Stimulated activated CD4-positive, alpha-beta T cell treated with anti-CD3 and anti-CD28 coated beads, Interleukin-4, amount 100 ng/mL, for 1 hour (primary cell): ENCODE data around the gene CCZ1.
A peak's percentile ranks its signal among the peaks of the same experiment; 100 is the strongest.
"Not testable (repeated sequence)": the region's sequence is repeated elsewhere in the genome, so short reads cannot be mapped to it uniquely, and the experiment has no call there.

Experiments used
- DNase-seq: peaks from one replicate; pipeline ENCODE4 v3.0.0-alpha.2; 2020

Gene CCZ1

DNA sequence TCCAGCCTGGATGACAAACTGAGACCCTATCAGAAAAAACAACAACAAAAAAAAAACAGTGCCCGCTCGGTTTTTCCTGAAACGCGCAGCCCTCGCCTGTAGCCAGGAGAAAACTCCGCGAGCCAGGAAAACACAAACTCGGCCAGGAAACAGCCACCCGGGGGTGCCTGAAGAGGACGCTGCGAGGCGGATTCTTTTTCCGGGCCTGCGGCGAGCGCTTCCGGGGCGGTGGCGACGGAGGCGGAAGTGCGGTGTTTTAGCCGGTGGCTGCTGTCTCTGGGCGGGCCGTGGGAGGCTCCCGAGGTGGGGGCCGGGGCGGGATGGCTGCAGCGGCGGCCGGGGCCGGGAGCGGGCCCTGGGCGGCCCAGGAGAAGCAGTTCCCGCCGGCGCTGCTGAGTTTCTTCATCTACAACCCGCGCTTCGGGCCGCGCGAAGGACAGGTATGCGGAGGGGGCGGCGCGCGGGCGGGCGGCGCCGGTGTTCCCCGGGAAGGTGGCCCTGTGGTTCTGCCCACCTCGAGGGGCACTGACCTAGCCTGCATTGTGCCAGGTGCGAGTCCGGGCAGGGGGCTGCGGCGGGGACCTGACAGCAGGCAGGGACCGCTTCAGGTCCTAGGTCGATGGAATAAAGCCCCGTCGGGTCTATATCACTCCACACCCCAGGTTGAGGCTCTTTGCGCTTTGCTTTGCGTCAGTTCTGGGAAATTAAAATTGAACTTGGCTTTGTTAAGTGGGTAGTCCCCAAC is at the start of gene CCZ1:
Gene CCZ1, plus strand, starts transcription at position 254 of the 745 bp plus-strand sequence. Its CDS starts 67 bp downstream, at position 321.
- peak; percentile 81 for DNase-seq

DNA sequence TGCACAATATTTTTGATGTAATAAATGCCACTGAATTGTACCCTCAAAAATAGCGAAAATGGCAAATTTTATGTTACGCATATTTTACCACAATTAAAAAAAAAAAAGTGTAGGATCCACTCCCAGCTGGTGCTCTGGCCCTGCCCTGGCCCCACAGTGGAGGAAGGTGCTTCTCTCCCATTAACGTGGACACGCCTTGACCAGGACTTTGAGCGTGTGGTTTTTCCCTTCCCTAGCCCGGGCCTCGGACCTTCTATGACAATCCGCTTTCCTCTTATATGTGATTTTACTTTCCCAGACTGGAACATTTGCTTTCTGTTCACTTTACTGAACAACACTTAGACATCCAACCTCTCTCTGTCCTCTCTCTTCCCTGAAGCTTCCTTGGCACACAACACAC is 47.6 kb upstream of the CCZ1 start:
- DNase-seq, result no peak

DNA sequence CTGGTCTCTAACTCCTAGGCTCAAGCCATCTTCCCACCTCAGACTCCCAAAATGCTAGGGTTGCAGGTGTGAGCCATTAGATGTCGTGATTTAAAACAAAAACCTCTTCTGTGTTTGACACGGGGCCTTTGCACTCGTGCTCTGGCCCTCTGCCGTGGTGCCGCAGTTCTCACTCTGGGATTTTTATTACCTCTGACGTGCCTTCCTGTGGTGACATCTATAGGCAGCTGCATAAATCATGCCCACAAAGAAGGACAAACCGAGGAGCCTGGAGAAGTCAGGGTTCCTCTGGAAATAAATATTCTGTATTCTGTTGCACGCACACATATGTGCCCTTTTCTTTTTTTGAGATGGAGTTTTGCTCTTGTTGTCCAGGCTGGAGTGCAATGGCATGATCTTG is 43.8 kb upstream of the CCZ1 start:
- no peak for DNase-seq

DNA sequence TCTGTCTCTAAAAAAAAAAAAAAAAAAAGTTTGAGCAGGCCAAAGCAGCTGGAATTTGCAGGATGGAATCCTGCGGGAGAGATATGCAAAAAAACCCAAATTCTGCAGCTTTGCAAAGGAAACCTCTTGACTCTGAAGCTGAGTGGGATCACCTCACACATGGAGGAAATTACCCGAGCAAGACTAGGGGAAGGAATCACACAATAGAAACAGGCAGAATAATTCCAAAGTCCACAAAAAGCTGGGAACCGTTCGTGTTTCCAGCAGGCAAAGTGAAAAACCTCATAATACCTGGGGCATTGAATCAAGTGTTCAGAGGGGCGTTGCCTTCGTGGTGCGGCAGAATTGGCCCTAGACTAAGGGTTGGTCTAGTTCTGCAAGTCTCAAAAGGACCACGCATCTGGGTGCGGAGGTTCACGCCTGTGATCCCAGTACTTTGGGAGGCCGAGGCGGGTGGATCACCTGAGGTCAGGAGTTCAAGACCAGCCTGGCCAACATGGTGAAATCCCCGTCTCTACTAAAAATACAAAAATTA is 41.4 kb upstream of the CCZ1 start:
- not testable (repeated sequence) for DNase-seq

DNA sequence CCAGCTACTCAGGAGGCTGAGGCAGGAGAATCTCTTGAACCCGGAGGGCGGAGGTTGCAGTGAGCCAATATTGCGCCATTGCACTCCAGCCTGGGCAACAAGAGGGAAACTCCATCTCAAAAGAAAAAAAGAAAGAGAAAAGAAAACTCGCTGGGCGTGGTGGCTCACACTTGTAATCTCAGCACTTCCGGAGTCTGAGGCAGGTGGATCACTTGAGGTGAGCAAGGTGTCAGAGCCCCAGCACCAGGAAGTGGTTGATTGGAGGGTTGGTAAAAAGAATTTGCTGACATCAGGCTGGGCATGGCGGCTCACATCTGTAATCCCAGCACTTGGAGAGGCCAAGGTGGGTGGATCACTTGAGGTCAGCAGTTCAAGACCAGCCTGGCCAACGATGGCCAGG is 40.0 kb upstream of the CCZ1 start:
- DNase-seq, result peak; percentile 11

DNA sequence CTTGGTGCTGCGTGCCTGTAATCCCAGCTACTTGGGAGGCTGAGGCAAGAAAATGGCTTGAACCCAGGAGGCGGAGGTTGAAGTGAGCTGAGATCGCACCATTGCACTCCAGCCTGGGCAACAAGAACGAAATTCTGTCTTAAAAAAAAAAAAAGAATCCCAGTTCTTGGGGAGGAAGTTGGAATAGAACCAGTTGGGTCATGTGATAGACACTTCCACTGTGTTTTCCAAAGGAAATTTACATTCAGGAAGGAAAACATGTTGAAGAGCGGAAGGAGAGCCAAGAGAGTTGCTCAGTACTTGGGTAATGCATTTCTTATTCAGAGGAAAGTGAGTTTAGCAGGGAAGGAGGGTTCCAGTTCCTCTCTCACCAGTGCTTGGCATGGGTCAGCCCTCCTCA is 37.3 kb upstream of the CCZ1 start:
- not testable (repeated sequence) for DNase-seq

DNA sequence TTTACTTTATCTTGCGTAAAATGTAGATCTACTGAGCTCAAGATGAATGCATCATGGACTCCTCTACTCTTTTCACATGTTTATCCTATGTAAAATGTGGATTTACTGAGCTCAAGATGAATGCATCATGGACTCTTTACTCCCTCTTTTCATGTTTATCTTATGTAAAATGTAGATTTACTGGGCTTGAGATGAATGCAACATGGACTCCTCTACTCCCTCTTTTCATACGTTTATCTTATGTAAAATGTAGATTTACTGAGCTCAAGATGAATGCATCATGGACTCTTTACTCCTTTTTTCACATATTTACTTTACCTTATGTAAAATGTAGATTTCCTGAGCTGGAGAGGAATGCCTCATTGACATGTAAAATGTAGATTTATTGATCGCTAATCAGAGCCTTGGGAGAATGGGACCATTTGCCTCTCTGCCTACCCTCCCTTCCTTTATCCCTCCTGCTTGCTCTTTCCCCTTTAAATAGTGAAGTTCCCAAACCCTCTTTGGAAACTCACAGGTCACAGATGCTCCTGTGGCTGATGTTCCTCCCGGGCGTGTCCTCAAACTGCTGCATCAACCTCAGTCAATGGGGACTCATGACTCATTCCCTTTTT is 35.7 kb upstream of the CCZ1 start:
- DNase-seq, result not testable (repeated sequence)

DNA sequence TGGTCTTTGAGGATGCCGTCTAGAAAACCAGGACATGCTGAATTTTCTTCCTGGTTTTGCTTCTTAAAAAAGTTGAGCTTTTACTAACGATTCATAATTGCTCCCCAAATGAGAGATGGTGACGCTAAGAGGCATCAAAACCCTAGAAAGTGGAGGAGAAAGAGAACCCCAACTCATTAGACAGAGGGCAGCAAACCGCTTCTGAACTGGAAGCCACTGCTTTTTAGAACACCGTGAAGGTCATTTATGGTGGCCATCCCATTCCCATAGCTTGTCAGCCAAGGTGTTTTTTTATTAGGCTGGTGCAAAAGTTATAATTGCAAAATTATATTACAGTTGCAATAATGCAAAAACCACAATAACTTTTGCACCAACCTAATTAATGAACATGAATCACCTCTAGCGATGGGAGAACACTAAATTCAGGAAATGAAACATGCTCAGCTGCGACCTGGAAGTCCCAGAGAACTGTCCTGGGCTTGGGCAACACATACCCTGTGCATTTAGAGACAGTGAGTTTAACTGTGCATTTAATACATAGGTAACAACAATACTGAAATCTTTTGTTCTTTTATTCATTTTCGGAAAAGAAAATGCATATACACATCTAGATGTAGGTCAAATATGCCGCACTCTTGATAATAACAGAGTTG is 33.1 kb upstream of the CCZ1 start:
- not testable (repeated sequence) for DNase-seq

DNA sequence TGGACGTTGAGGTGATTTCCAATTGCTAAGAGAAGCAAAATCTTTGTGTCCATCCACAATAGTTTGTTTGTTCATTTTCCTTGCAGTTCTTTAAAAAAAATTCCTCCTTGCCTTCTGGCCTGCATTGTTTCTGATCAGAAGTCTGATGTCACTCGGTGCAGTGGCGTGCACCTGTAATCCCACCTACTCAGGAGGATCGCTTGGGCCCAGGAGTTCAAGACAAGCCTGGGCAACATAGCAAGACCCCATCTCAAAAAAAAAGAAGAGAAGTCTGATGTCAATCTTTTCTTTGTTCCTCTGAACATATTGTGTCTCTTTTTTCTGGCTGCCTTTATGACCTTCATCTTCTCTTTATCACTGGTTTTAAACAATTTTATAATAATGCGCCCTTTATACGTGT is 31.5 kb upstream of the CCZ1 start:
- DNase-seq, result no peak

DNA sequence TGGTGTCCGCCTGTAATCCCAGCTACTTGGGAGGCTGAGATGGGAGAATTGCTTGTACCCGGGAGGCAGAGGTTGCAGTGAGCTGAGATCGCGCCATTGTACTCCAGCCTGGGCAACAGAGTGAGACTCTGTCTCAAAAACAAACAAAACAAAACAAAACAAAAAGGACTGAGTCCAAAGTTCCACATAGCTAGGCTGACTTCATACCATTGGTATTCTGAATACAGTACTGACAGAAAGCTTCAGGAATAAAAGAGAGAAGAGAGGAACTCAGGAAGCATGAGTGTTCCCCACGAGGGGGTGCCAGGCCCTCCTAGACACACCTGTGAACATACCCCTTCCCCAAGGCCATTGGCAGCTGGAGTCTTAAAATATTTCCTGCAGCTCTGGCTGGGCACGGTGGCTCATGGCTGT is 29.6 kb upstream of the CCZ1 start:
- DNase-seq, result not testable (repeated sequence)

DNA sequence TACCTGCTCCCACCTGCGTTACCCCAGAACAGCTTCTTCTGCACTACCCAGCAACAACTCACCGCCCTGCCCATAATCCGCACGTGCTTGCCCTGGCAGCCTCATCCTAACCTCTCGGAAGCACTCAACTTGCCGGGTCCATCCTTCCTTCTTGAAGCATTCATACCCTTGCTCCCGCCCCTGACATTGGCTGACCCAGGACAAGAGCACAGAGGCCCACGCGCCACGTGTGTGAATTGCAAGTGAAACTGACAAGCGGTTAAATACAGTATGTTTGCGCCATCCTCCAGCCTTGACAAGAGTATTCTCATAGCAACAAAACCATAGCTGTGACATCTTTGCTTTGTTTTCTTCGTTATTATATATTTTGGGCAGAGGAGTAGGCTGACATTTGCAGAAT is 28.8 kb upstream of the CCZ1 start:
- no peak for DNase-seq

DNA sequence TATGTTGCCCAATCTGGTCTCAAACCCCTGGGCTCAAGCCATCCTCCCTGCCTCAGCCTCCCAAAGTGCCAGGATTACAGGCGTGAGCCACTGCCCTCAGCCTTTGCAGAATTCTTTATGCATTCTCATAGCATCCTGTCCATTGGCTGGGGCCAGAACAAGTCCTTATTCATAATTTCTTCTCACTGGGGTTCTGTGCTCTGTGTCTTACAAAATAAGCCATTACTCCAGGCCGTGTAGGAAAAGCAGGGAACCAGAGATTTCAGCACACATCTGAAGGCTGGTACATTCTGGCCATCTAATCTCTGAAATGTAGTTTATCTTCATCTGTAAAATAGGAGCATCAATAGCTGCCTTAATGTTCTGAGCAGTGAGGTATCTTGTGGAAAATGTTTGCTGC is 28.2 kb upstream of the CCZ1 start:
- DNase-seq, result no peak

DNA sequence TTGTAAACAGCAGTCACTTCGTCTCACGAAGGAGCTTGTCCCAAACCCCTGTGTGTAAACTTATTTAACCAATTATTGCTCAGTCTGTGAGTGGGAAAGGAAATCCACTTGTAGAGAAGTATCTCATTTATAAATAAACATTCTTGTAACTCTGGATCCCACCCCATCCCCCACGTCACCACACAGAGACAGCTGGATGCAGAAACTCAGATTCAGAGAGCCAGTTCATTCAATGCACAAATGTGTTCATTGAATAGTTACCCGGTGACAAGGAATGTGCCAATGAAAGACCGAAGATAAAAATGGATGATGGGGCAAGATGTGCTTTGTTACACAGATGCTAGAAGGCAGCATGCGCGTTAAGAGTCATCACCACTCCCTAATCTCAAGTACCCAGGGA is 26.2 kb upstream of the CCZ1 start:
- no peak for DNase-seq

DNA sequence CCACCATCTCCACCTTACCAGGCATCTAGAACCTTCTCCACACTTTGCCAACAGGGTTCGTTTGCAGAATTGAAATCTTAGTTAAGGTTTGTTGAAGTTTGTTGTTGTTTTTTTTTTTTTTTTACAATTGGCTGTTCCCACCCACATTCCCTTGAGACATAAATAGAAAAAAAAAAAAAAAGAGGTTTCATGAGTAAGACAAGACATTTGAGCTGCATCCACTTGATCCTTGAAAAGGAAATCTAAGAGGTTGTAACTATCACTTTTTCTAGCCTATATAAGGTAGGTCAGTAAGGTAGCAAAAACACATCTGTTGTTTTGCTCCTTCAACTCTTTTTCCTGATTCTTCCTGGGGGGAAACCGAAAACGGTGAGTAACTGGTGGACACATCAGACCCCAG is 18.9 kb upstream of the CCZ1 start:
- not testable (repeated sequence) for DNase-seq

DNA sequence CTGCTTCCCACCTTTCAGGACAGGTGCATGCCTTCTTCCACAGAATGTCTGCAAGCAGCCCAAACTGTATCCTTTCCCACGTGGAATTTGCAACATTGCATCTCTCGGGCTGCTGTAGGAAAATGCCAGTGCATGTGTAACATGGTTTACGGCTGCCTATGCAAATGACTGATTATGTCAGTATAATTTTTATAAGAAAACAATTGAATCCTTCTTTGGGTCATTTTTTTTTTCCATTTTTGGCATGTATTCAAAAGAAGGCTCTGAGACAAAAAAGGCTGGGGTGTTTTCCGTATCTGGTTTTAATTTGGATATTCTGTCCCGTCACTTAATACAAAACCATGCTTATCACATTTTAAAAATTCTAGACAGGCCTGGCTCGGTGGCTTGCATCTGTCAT is 18.4 kb upstream of the CCZ1 start:
- not testable (repeated sequence) for DNase-seq

DNA sequence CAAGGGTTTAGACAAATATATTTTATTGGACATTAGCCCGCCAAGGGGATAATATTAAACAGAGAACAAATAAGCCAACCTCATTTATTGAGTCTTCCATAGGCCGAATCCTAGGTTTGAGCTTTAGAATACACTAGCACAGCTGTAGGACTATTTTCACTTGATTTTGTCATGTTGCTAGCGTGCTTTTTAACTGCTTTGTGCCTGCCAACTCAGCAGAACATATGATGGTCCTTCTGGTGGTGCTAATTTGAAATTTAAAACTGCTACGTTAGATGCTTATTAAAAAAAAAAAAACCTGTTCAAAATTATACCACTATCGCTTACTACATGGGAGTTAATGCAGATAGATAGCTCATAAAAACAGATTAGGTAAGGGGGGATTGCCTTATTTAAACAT is 14.1 kb upstream of the CCZ1 start:
- DNase-seq, result not testable (repeated sequence)

DNA sequence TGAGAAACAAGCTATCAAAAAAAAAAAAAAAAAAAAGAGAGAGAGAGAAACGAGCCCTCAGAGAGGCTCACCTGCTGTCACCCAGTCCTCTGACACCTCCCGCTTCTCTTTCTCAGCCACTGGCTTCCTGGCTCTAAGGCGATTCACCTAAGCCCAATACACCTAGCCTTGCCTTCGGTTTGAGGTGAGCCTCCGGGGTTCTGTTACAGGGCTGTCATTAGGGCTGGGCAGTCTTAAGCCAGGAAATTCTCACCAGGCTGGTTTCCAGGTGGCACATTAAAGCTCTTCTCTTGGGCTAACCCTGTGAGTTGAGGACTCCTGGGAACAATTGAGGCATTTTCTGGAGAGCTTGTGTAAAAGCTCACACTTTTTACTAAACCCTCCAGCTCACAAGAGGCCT is 10.5 kb upstream of the CCZ1 start:
- not testable (repeated sequence) for DNase-seq

DNA sequence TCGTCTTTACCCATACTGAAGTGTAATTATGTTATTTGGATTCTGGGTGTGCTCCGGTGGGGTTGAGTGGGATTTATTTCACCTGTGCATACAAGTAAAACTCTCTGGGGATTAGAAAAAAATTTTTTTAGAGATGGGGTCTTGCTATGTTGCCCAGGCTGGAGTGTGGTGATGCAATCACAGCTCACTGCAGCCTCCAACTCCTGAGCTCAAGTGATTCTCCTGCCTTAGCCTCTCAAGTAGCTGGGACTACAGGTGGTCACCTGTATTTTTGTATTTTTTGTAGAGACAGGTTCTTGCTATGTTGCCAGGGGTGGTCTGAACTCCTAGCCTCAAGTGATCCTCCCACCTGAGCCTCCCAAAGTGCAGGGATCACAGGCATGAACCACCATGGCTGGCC is 8.3 kb upstream of the CCZ1 start:
- not testable (repeated sequence) for DNase-seq

DNA sequence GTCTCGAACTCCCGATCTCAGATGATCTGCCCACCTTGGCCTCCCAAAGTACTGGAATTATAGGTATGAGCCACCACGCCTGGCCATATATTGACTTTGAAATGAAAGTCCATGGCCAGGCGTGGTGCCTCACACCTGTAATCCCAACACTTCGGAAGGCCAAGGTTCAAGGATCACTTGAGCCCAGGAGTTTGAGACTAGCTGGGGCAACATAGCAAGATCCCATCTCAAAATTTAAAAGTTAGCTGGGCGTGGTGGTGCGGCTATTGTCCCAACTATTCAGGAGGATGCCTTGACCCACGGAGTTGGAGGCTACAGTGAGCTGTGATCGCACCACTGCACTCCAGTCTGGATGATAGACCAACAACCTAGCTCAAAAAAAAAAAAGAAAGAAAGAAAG is 6.0 kb upstream of the CCZ1 start:
- no peak for DNase-seq

DNA sequence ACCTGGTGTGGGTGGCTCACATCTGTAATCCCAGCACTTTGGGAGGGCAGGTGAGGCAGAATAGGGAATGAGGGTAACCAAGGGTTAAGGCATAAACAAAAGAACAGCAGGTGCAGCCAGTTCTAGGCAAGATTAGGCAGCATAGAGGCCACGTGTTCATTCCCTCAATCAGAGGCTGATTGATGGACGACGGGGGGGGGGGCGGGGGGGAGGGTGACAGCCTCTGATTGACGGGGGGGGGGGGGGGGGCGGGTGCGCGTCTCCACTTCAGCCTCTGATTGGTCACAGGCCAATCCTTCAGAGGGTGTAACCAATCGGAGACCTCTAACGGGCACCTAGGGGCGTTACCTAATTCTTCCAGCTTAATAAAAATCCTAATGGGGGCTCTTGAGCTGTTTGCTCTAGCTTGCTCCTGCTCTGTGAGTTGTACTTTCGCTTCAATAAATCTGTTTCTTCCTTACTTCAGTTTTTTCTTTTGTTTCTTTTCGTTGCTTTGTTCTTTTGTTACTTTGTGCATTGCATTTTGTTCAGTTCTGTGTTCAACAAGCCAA is 1.1 kb upstream of the CCZ1 start:
- DNase-seq, result not testable (repeated sequence)

DNA sequence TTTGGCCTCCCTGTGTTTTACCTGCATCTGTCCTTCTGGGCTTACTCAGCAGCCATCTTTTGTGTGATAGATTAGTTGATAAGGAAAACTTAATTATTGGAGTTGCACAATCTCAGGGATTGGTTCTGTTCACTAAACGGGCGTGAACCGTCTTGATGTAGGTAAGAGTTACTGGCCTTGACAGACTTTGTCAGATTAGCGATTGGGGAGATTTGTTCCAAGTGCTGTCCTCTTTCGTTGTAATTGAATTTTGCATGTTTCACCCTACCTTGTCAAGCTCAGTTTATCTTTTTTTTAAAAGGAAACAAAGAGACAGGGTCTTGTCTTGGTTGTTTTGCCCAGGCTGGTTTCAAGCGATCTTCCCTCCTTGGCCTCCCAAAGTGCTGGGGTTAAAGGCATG is 4.5 kb downstream of the CCZ1 start:
- DNase-seq, result not testable (repeated sequence)

DNA sequence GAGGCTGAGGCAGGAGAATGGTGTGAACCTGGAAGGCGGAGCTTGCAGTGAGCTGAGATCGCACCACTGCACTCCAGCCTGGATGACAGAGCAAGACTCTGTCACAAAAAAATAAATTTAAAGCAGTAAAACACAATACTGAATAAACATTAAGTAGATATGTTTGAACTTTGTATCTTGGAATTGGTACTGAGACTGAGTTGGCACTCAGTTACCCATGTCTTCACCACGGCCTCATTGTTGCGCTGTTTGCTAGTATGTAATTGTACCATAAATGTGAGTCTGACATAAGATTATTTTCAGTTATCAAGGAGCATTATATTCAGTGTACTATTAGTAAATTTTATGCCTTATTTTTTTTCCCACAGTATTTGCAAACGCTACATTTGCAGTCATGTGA is 6.2 kb downstream of the CCZ1 start:
- not testable (repeated sequence) for DNase-seq

DNA sequence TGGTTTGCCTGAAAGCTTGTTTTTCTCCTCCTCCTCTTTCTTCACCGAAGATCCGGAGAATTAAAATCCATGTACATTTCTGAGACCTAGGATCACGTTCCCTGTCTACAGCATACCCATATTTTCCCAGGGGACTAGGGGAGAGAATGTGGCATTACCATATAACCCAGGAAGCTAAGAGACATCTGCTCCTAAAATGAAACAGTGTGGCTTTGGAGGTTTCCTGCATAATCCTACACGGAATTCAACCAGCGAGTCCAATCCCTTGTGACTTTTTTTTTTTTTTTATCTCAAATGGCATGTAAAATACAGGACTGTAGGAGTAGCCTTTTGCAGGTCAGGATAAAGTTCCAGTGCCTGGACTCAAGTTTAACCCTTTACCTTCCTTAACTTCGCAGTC is 10.3 kb downstream of the CCZ1 start:
- DNase-seq, result not testable (repeated sequence)

DNA sequence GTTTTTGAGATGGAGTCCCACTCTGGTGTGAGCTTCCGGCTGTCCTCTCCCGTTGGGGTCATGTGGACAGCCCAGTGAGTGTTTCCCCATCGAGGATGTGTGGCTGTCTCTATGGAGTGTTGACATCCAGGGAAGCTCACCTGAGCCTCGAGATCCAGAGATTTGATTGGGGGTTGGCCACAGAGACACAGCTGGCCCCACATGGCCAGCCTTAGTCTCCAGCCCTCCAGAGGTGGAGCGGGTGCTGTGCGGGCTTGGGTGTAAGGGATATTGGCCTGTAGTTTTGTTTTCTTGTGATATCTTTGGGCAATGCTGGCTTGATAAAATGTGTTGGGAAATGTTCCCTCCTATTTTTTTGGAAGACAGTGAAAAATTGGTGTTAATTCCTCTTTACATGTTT is 18.0 kb downstream of the CCZ1 start:
- not testable (repeated sequence) for DNase-seq
